NB4 (cell line): ENCODE results near the gene TMEM240.
"Not testable (repeated sequence)": the region's sequence is repeated elsewhere in the genome, so short reads cannot be mapped to it uniquely, and the experiment has no call there.

Source experiments
- DNase-seq: peaks from one replicate; pipeline ENCODE4 v3.0.0; 2010; ENCODE audit warnings: low read depth
- H3K4me3 ChIP-seq: one replicate; pipeline ENCODE4 v1.5.1; 2011; ENCODE audit warnings: mild to moderate bottlenecking, low read depth, low read length, moderate library complexity
- MYC ChIP-seq: IDR thresholded peaks from 2 replicates; pipeline ENCODE4 v1.6.1; 2011; ENCODE audit warnings: low read depth, low read length
- POLR2A ChIP-seq: IDR thresholded peaks from 2 replicates; pipeline ENCODE4 v1.6.1; 2011; ENCODE audit warnings: mild to moderate bottlenecking; ENCODE audit not compliant: insufficient read length; ENCODE audit errors: extremely low read depth
- TF ChIP-seq, protein P1 (sequence below): IDR thresholded peaks from 2 replicates; pipeline ENCODE4 v1.6.1; 2011; ENCODE audit warnings: low read depth, low read length
- TF ChIP-seq, protein P2 (sequence below): IDR thresholded peaks from one replicate; pipeline ENCODE4 v1.5.1; 2012; ENCODE audit warnings: low read depth, low read length

Gene TMEM240

DNA sequence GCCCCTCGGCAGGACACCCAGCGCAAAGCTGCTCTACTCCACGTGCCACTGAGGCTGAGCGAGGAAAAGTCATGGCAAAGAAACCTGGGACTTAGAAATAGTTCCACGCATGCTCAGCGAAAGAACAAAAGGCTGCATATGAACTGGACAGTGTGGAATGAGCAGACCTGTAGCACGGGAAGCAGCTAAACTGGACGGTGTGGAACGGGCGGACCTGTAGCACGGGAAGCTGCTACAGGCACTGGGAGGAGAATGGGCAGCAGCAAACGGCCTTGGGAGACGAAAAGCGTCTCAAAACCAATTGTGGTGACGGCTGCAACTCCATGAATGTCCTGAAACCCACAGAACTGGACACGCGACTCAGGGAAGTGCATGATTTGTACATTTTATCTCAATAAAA lies 18.6 kb upstream of the TMEM240 start:
- no peak for DNase-seq
- no peak overlapping the region for H3K4me3 ChIP-seq

DNA sequence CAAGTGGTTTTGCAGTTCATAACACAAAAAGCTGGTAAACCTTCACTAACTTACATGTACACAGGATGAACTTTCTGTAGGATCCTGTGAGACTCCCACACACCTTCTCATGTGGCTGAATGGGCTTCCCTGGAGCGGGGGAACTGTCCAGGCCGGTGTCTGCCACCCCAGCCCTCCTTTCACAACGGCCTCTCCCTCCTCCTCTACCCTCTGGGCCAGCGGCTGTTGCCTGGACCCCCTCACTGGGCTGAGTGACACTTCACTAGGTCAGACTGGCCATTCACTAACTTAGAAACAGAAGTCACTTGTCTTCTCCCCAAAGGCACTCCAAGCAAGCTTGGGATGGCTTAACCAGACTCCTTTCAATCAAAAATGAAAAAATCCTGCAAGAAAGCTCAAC lies 18.2 kb upstream of the TMEM240 start:
- H3K4me3 ChIP-seq, result no peak overlapping the region
- no peak for DNase-seq
- TF ChIP-seq, protein P1, sequence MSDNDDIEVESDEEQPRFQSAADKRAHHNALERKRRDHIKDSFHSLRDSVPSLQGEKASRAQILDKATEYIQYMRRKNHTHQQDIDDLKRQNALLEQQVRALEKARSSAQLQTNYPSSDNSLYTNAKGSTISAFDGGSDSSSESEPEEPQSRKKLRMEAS, result no peak
- TF ChIP-seq POLR2A (no peak), MYC (no peak)
- TF ChIP-seq, protein P2, sequence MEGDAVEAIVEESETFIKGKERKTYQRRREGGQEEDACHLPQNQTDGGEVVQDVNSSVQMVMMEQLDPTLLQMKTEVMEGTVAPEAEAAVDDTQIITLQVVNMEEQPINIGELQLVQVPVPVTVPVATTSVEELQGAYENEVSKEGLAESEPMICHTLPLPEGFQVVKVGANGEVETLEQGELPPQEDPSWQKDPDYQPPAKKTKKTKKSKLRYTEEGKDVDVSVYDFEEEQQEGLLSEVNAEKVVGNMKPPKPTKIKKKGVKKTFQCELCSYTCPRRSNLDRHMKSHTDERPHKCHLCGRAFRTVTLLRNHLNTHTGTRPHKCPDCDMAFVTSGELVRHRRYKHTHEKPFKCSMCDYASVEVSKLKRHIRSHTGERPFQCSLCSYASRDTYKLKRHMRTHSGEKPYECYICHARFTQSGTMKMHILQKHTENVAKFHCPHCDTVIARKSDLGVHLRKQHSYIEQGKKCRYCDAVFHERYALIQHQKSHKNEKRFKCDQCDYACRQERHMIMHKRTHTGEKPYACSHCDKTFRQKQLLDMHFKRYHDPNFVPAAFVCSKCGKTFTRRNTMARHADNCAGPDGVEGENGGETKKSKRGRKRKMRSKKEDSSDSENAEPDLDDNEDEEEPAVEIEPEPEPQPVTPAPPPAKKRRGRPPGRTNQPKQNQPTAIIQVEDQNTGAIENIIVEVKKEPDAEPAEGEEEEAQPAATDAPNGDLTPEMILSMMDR, result no peak

More for the DNA sequence above, 18.6 kb upstream of the TMEM240 start:
- TF ChIP-seq, protein P1, result no peak
- TF ChIP-seq MYC, result no peak

DNA sequence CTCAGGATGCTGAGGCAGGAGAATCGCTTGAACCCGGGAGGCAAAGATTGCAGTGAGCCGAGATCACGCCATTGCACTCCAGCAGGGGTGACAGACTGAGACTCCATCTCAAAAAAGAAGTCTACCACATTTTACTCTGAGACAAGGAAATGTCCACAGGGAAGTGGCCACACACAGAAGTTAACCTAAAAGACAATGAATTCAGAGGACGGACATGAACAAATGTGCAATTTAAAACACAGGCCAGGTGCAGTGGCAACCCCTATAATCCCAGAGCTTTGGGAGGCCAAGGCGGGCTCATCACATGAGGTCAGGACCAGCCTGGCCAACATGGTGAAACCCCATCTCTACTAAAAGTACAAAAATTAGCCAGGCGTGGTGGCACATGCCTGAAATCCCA lies 17.3 kb upstream of the TMEM240 start:
- DNase-seq, H3K4me3 ChIP-seq: not testable (repeated sequence)

DNA sequence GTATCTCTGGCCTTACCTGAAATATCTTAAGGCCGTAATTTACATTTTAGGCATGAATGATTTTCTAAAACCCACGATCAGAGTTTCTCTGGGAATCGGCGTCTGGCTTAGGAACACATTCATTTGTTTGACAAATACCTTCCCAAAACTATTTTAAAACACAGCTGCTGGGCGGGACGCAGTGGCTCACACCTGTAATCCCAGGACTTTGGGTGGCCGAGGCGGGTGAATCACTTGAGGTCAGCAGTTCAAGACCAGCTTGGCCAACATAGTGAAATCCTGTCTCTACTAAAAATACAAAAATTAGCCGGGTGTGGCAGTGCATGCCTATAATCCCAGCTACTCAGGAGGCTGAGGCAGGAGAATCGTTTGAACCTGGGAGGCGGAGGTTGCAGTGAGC lies 16.5 kb upstream of the TMEM240 start:
- H3K4me3 ChIP-seq, DNase-seq: not testable (repeated sequence)

DNA sequence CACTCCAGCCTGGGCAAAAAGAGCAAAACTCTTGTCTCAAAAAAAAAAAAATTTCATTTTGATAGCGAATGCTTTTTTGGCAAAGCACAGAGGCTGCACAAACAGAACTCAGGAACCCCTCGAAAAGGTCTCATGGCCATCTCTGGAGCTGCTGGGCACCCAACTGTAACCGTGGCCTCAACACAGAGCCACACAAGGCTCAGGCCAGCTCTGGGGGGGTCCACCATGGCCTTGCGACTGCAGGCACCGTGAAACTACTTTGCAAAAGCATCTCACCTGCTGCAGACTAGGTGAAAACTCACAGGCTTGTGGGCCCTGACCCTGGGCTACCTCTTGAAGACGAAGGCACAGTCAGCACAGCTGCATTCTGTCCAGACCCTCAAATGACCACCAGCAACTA lies 16.1 kb upstream of the TMEM240 start:
- TF ChIP-seq, protein P2, result no peak
- TF ChIP-seq MYC (no peak), POLR2A (no peak)
- TF ChIP-seq, protein P1, result no peak
- no peak for DNase-seq
- H3K4me3 ChIP-seq, result no peak overlapping the region

DNA sequence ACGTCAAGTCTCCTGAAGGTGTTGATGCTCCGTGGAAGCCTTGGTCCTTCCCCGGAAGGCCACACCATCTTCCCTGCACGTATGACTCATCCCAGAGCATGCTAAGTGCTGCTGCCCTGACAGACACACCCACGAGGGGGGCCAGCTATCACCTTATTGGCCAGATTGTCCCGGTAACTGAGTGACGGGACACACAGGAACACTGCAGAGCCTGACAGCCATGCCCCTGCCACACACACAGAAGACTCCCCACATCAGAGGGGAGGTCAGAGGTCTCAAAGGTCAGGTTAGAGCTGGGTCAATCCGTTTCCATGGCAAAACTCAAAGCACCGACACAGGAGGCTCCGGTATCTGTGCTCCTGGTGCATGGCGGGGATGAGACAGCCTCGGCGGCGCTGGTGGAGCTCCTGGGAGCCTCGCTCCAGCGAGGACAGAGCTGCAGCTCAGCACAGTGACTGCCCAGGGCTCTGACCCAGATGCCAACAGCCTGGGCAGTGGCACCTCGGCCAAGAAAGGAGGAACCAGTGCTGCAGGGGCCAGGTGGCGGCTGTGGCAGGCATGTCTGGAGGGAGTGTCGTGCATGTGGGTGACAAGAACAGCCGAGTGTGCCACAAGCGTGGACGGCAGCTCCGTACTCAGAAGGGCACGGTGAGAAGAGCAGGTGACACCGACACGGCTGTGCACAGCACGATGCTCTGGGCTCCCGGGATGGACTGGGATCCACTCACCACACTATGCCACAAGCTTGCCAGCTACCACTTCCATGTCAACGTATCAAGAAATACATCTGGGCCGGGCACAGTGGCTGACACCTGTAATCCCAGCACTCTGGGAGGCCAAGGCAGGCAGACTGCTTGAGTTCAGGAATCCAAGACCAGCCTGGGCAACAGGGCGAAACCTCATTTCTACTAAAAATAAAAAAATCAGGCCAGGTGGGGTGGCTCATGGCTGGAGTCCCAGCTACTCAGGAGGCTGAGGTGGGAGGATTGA lies 14.8 kb upstream of the TMEM240 start:
- H3K4me3 ChIP-seq, result no peak overlapping the region
- DNase-seq, result no peak
- TF ChIP-seq POLR2A, result no peak
- TF ChIP-seq, protein P1, result no peak
- TF ChIP-seq MYC, result no peak
- TF ChIP-seq, protein P2, result no peak

DNA sequence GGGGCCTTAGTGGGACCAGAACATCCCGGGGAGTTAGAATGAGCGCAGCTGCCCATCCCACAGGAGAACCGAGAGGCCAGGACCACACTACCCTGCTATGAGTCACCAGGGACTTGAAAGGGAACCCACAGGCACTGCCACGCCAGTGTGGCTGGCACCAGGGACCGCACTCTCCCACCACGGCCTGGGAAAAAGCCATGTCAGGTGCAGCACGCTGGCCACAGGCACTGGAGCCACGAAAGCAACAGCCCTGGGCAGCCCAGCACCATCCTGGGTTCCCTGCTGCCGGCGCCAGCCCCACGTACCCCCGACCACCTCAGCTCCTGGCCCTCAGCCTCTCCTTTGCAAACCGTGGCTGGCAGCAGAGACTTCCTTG lies 14.1 kb upstream of the TMEM240 start:
- DNase-seq, result no peak
- TF ChIP-seq POLR2A (no peak), MYC (no peak)
- TF ChIP-seq, protein P1, result no peak
- TF ChIP-seq, protein P2, result no peak
- no peak overlapping the region for H3K4me3 ChIP-seq
